Measurements from ENCODE around the gene TBC1D32.

DNA sequence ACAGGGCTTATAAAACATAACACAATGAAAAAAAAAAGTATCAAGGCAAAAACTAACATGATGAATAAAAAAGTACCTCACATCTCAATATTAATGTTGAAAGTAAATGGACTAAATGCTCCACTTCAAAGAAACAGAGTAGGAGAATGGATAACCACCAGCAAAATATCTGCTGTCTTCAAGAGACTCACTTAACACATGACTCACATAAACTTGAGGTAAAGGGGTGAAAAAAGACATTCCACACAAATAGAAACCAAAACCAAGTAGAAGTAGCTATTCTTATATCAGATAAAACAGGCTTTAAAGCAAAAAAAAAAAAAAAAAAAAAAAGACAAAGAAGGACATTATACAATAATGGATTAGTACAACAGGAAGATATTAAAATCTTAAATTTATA lies 86.9 kb downstream of the TBC1D32 start:
- TF ChIP-seq, protein P1, sequence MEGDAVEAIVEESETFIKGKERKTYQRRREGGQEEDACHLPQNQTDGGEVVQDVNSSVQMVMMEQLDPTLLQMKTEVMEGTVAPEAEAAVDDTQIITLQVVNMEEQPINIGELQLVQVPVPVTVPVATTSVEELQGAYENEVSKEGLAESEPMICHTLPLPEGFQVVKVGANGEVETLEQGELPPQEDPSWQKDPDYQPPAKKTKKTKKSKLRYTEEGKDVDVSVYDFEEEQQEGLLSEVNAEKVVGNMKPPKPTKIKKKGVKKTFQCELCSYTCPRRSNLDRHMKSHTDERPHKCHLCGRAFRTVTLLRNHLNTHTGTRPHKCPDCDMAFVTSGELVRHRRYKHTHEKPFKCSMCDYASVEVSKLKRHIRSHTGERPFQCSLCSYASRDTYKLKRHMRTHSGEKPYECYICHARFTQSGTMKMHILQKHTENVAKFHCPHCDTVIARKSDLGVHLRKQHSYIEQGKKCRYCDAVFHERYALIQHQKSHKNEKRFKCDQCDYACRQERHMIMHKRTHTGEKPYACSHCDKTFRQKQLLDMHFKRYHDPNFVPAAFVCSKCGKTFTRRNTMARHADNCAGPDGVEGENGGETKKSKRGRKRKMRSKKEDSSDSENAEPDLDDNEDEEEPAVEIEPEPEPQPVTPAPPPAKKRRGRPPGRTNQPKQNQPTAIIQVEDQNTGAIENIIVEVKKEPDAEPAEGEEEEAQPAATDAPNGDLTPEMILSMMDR (IDR thresholded peaks at IDR 0.05), result no peak
- TF ChIP-seq ZNF423 (CRISPR knock-in tag; IDR thresholded peaks at IDR 0.05), result no peak
- no peak for TF ChIP-seq NR3C1 (CRISPR knock-in tag; conservative IDR thresholded peaks at IDR 0.05; ENCODE audit: low read depth)
- TF ChIP-seq CREB1 (CRISPR knock-in tag; IDR thresholded peaks at IDR 0.05), result no peak
- TF ChIP-seq, protein P2, sequence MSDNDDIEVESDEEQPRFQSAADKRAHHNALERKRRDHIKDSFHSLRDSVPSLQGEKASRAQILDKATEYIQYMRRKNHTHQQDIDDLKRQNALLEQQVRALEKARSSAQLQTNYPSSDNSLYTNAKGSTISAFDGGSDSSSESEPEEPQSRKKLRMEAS (CRISPR knock-in tag; IDR thresholded peaks at IDR 0.05), result no peak
- TF ChIP-seq NFYB (CRISPR knock-in tag; conservative IDR thresholded peaks at IDR 0.05; ENCODE audit: low read depth), result no peak
- no peak for TF ChIP-seq ZNF138 (CRISPR knock-in tag; conservative IDR thresholded peaks at IDR 0.05)
- TF ChIP-seq AFF4 (CRISPR knock-in tag; IDR thresholded peaks at IDR 0.05; ENCODE audit: borderline replicate concordance), result no peak
- TF ChIP-seq ATF2 (CRISPR knock-in tag; IDR thresholded peaks at IDR 0.05; ENCODE audit: borderline replicate concordance, low read depth), result no peak
- no peak for TF ChIP-seq NR2C2 (CRISPR knock-in tag; IDR thresholded peaks at IDR 0.05)

All from WTC11 (cell line).